Endothelial cell of umbilical vein (primary cell): ENCODE measurements around the gene TRIM2.
"Not testable (repeated sequence)": the region's sequence is repeated elsewhere in the genome, so short reads cannot be mapped to it uniquely, and the experiment has no call there.

Experiments used
- CTCF ChIP-seq, 2 donors: IDR thresholded peaks; 1 replicate in 1 of 2; 2 replicates in 1 of 2; pipeline ENCODE4 v1.5.1; 2011; ENCODE audit warnings: low read length in 2 of 2, mild to moderate bottlenecking in 2 of 2, moderate library complexity in 2 of 2, control low read depth in 1 of 2, inconsistent platforms in 1 of 2, low read depth in 1 of 2; ENCODE audit not compliant: insufficient read depth in 1 of 2; ENCODE audit errors: extremely low read depth in 1 of 2
- EZH2 ChIP-seq: IDR thresholded peaks from 2 replicates; pipeline ENCODE4 v1.6.1; 2012; ENCODE audit warnings: borderline replicate concordance, low read depth, mild to moderate bottlenecking, moderate library complexity, low read length, inconsistent platforms; ENCODE audit not compliant: severe bottlenecking
- JUN ChIP-seq: IDR thresholded peaks from 2 replicates; pipeline ENCODE4 v1.6.1; 2011; ENCODE audit warnings: borderline replicate concordance, low read depth; ENCODE audit not compliant: insufficient read length, insufficient read depth
- MAX ChIP-seq: IDR thresholded peaks from 2 replicates; pipeline ENCODE4 v1.6.1; 2011; ENCODE audit not compliant: insufficient read depth, insufficient read length
- MYC ChIP-seq: IDR thresholded peaks from one replicate; pipeline ENCODE4 v1.6.1; 2011; ENCODE audit warnings: mild to moderate bottlenecking, low read depth, low read length
- POLR2A ChIP-seq: IDR thresholded peaks from 2 replicates; pipeline ENCODE4 v1.6.1; 2012; ENCODE audit warnings: low read depth, mild to moderate bottlenecking, control low read depth, low read length
- POLR2AphosphoS5 ChIP-seq: IDR thresholded peaks from 2 replicates; pipeline ENCODE4 v1.6.1; 2012; ENCODE audit warnings: low read depth, mild to moderate bottlenecking, control low read depth, low read length, moderate library complexity; ENCODE audit not compliant: insufficient read depth

- TF ChIP-seq CTCF (IDR thresholded peaks at IDR 0.05; ENCODE audit: extremely low read depth in 1 of 2, insufficient read depth in 1 of 2, low read depth in 1 of 2, low read length in 2 of 2); POLR2A; EZH2; POLR2AphosphoS5; MAX; JUN; MYC: not testable (repeated sequence)
These were observed 497 bp upstream of the TRIM2 start for GRCh38 chr4:153203746-153204145.
